HG02763 (cell line): ENCODE measurements around the gene SUMO1.

Experiments used
- ATAC-seq: cut with Tn5 transposase; IDR thresholded peaks from one replicate; pipeline ENCODE4 v1.9.1; 2021; ENCODE audit warnings: mild to moderate bottlenecking, moderate library complexity; ENCODE audit not compliant: unreplicated experiment

The SUMO1 gene

GRCh38 chr2:202157211-202157990 lies 81.0 kb downstream of the SUMO1 start:
- no peak for ATAC-seq
